Measurements from ENCODE around the gene VPS13D. TPM values are rescaled to one million over a fixed set of nuclear protein-coding genes. Genes with fewer than 3 reads are reported as not detected.

The VPS13D gene
- total RNA-seq, 1 donor from 2014 or later = 81.7 TPM

DNA sequence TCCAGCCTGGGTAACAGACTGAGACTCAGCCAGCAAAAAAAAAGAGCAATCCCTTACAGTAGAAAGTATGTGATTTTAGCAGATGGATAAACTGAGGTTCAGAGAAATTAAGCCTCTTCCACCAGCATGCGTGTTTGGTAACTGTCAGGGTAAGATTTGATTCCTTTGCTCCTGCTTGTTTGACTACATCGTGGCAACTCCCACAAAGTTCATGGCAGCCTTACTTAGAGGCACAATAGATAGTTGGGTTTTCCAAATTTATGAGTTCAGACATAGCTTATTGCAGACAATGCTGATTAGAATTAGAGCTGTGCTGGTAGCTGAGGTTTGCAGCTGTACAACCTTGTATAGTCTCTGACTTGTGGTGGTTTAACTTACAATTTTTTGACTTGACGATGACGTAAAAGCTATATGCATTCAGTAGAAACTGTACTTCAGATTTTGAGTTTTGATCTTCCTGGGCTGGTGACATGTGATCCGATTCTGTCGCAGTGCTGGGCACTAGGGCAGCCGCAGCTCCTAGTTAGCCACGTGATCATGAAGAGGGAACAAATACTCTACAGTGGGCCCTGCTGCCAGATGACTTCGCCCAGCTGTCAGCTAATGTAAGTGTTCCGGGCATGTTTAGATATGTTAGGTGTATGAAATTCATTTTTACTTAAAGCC lies 220.4 kb downstream of the VPS13D start:
- peak; percentile 56 for DNase-seq
- H3K27ac ChIP-seq = peak overlapping the region; percentile 77
- intact Hi-C loops (cut with DNase I) = no loop called here
- peak; percentile 69 to 71 for ATAC-seq
- H3K4me3 ChIP-seq = no peak overlapping the region
- peaks cover 95% of the 10 kb centered on the region for H3K4me1 ChIP-seq
- H3K36me3 ChIP-seq = no peaks in the 10 kb centered on the region
- H3K9me3 ChIP-seq = no peaks in the 10 kb centered on the region
- H3K27me3 ChIP-seq (ENCODE audit: low read depth) = no peaks in the 10 kb centered on the region
- TF ChIP-seq, protein P1, sequence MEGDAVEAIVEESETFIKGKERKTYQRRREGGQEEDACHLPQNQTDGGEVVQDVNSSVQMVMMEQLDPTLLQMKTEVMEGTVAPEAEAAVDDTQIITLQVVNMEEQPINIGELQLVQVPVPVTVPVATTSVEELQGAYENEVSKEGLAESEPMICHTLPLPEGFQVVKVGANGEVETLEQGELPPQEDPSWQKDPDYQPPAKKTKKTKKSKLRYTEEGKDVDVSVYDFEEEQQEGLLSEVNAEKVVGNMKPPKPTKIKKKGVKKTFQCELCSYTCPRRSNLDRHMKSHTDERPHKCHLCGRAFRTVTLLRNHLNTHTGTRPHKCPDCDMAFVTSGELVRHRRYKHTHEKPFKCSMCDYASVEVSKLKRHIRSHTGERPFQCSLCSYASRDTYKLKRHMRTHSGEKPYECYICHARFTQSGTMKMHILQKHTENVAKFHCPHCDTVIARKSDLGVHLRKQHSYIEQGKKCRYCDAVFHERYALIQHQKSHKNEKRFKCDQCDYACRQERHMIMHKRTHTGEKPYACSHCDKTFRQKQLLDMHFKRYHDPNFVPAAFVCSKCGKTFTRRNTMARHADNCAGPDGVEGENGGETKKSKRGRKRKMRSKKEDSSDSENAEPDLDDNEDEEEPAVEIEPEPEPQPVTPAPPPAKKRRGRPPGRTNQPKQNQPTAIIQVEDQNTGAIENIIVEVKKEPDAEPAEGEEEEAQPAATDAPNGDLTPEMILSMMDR (IDR thresholded peaks at IDR 0.05) = no peak

DNA sequence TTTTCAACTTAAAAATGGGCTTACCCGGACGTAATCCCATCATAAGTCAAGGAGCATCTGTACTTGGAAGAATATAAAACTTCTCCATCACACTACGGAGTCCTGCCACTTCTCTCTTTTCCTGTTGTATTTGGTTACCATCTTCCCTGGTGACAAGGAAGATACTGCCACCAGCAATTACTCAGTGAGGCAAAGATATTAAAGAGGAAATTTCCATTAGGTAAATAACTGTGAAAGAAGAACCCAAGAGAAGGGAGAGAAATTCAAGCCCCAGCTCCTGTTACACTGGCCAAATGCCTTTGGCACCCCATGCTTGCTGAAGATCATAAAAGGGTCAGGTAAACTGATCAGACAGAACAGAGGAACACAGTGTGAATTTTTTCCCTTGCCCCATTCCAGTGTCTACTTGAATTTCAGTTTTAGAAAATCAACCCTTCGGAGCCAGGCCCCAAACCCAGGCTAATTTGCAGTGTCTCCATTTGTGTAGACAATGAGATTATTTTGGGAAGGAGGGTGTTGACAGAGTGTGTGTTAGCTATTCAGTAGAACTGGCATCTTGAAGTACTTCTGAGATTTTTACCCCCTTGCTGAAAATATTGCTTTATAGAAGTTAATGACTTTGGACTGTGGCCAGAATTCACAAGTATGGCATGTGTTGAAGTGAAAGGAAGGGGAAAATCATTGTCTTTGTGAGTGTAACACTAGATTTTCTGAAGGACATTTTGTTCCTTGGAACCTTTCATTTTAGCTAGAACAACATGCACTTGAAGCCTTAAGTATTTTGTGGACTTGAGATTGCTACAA lies 221.1 kb downstream of the VPS13D start:
- TF ChIP-seq, protein P1 (IDR thresholded peaks at IDR 0.05) = no peak
- peak overlapping the region; percentile 77 for H3K27ac ChIP-seq
- peaks cover 99% of the 10 kb centered on the region for H3K4me1 ChIP-seq
- DNase-seq = no peak
- H3K9me3 ChIP-seq = no peaks in the 10 kb centered on the region
- peak; percentile 60 to 63 for ATAC-seq
- H3K36me3 ChIP-seq = peaks cover 4% of the 10 kb centered on the region
- H3K4me3 ChIP-seq = no peak overlapping the region
- intact Hi-C loops (cut with DNase I) = no loop called here
- H3K27me3 ChIP-seq (ENCODE audit: low read depth) = no peaks in the 10 kb centered on the region

DNA sequence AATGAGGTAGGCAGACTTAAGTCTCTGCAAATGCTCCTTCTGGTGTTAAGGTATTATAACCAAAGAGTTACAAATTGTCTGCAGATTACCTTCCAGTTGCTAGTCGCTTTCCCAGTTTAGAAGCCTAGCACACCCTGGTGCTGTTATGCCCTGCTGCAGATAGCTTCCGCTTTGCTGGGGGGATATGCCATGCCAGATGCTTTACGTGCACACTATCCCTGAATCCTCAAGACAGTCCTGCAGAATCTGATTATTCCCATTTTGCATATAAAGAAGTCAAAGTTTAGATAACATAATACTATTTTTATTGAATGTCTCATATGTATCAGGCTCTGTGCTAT lies 221.7 kb downstream of the VPS13D start:
- H3K4me3 ChIP-seq = no peak overlapping the region
- H3K27ac ChIP-seq = peak overlapping the region; percentile 77
- no peaks in the 10 kb centered on the region for H3K9me3 ChIP-seq
- ATAC-seq (no peak), DNase-seq (no peak)
- peaks cover 7% of the 10 kb centered on the region for H3K36me3 ChIP-seq
- TF ChIP-seq, protein P1 (IDR thresholded peaks at IDR 0.05) = no peak
- H3K4me1 ChIP-seq = peaks cover 100% of the 10 kb centered on the region
- no peaks in the 10 kb centered on the region for H3K27me3 ChIP-seq (ENCODE audit: low read depth)
- intact Hi-C loops (cut with DNase I) = no loop called here

DNA sequence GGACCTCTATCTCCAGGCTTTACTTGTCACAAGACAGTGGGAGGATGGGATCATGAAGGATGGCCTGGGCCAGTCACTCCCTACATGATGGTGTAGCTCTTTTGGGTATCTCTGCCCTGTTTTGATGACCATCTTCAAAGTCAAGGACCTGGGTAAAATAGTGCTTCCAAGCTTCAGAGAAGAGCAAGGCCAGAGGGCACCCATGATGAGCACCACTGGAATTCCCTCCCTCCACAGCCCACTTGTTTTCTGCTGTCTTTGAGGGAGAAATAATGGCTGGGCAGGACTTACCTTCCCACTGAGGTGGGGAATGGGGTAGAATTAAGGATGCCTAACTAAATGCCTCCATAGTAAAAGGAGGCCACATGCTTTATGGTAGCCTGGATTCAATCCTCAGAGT lies 222.4 kb downstream of the VPS13D start:
- no peak overlapping the region for H3K4me3 ChIP-seq
- TF ChIP-seq, protein P1 (IDR thresholded peaks at IDR 0.05) = no peak
- no peak for DNase-seq
- peaks cover 100% of the 10 kb centered on the region for H3K4me1 ChIP-seq
- intact Hi-C loops (cut with DNase I) = no loop called here
- H3K36me3 ChIP-seq = peaks cover 13% of the 10 kb centered on the region
- ATAC-seq = no peak
- H3K9me3 ChIP-seq = no peaks in the 10 kb centered on the region
- no peaks in the 10 kb centered on the region for H3K27me3 ChIP-seq (ENCODE audit: low read depth)
- peak overlapping the region; percentile 77 for H3K27ac ChIP-seq

DNA sequence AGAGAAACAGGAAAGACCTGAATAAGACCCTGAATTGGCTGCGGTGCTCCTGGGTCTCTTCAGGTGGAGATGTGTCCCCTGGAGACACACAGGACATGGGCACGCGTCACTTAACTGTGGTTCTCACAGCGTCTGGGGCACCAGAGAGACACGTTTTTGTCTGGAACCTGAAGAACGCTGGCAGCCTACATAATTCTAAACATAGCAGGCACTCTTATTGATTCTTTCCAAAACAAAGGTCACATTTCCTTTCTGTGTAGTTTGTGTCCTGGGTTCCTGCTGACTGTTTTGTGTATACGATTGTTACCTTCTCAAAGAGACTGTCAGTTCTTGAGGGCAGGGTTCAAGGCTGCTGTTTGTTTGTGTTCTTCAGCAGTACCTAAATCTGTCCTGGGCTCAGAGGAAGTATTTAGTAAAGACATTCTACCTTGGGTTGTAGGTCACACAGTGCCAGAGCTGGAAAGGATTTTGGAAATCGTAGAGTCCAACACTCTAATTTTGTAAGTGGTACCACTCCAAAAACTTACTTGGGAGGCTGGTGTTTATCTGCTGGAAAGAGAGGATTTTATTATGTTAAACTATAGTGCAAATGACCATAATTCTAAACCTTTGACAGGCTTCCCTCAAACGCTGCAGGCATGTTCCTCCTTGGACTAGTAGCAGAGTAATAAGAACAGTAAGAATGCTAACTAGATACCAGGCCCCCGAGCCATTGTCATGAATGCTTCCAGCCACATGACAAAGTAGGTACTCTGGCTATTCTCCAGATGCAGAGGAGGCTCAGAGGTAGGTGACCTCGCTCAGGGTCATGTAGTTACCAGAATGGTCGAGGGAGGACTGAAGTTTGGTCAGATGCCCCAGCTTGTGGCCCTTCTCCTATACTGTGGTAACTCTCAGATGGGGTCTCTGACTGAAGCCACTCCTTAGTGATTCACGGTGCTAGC lies 223.8 kb downstream of the VPS13D start:
- ATAC-seq (no peak), DNase-seq (no peak)
- H3K4me1 ChIP-seq = peaks cover 99% of the 10 kb centered on the region
- H3K36me3 ChIP-seq = peaks cover 16% of the 10 kb centered on the region
- no peaks in the 10 kb centered on the region for H3K9me3 ChIP-seq
- H3K27ac ChIP-seq = peak overlapping the region; percentile 77
- TF ChIP-seq, protein P1 (IDR thresholded peaks at IDR 0.05) = no peak
- H3K4me3 ChIP-seq = no peak overlapping the region
- no peaks in the 10 kb centered on the region for H3K27me3 ChIP-seq (ENCODE audit: low read depth)
- intact Hi-C loops (cut with DNase I) = no loop called here

Measured in lower lobe of right lung (tissue), 2 donors.